GM21367 (cell line): Measurements from ENCODE around the gene GLTP.

Experiments
- ATAC-seq: cut with Tn5 transposase; IDR thresholded peaks from one replicate; pipeline ENCODE4 v1.9.1; 2021; ENCODE audit not compliant: unreplicated experiment

Gene GLTP

GRCh38 chr12:109802828-109803227 lies 77.5 kb downstream of the GLTP start:
- no peak for ATAC-seq
